ENCODE data around the gene TRIM21. TPM values are rescaled to one million over a fixed set of nuclear protein-coding genes. Genes with fewer than 3 reads are reported as not detected.

Gene TRIM21
- total and polyA plus RNA-seq, 9 of the 15 experiments (the other 6 are each of a cell fraction or from before 2014, with no cell fraction given): 9.2 to 21.1 (median 10.8) TPM

- TF ChIP-seq EGR1 (conservative IDR thresholded peaks at IDR 0.05): peak; percentile 55; the same call in 1 of the 2 replicates
- TF ChIP-seq HDAC8 (tag; IDR thresholded peaks at IDR 0.05): no peak
- TF ChIP-seq PRPF4 (IDR thresholded peaks at IDR 0.05; ENCODE audit: insufficient read depth, low read depth, low read length, poor library complexity, severe bottlenecking): no peak
- no peak for TF ChIP-seq NCOA6 (IDR thresholded peaks at IDR 0.05)
- TF ChIP-seq POLR2H (tag; IDR thresholded peaks at IDR 0.05; ENCODE audit: low read depth): no peak
- no peak for TF ChIP-seq RREB1 (CRISPR knock-in tag; IDR thresholded peaks at IDR 0.05)
- no peak for TF ChIP-seq ZNF609 (CRISPR knock-in tag; IDR thresholded peaks at IDR 0.05; ENCODE audit: borderline replicate concordance)
- TF ChIP-seq CC2D1A (IDR thresholded peaks at IDR 0.05): no peak
- TF ChIP-seq FIP1L1 (IDR thresholded peaks at IDR 0.05; ENCODE audit: low read depth, low read length, poor library complexity, severe bottlenecking): no peak
- TF ChIP-seq THRAP3 (IDR thresholded peaks at IDR 0.05; ENCODE audit: borderline replicate concordance): no peak
- no peak for TF ChIP-seq ZNF77 (CRISPR knock-in tag; IDR thresholded peaks at IDR 0.05)
- TF ChIP-seq, protein P1, sequence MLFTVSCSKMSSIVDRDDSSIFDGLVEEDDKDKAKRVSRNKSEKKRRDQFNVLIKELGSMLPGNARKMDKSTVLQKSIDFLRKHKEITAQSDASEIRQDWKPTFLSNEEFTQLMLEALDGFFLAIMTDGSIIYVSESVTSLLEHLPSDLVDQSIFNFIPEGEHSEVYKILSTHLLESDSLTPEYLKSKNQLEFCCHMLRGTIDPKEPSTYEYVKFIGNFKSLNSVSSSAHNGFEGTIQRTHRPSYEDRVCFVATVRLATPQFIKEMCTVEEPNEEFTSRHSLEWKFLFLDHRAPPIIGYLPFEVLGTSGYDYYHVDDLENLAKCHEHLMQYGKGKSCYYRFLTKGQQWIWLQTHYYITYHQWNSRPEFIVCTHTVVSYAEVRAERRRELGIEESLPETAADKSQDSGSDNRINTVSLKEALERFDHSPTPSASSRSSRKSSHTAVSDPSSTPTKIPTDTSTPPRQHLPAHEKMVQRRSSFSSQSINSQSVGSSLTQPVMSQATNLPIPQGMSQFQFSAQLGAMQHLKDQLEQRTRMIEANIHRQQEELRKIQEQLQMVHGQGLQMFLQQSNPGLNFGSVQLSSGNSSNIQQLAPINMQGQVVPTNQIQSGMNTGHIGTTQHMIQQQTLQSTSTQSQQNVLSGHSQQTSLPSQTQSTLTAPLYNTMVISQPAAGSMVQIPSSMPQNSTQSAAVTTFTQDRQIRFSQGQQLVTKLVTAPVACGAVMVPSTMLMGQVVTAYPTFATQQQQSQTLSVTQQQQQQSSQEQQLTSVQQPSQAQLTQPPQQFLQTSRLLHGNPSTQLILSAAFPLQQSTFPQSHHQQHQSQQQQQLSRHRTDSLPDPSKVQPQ (CRISPR knock-in tag; IDR thresholded peaks at IDR 0.05; ENCODE audit: borderline replicate concordance): no peak
- TF ChIP-seq, protein P2, sequence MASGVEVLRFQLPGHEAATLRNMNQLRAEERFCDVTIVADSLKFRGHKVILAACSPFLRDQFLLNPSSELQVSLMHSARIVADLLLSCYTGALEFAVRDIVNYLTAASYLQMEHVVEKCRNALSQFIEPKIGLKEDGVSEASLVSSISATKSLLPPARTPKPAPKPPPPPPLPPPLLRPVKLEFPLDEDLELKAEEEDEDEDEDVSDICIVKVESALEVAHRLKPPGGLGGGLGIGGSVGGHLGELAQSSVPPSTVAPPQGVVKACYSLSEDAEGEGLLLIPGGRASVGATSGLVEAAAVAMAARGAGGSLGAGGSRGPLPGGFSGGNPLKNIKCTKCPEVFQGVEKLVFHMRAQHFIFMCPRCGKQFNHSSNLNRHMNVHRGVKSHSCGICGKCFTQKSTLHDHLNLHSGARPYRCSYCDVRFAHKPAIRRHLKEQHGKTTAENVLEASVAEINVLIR (CRISPR knock-in tag; IDR thresholded peaks at IDR 0.05): no peak
These were observed at the start of gene TRIM21 (continued) for GRCh38 chr11:4393209-4393857.
